HG03432 (cell line): ENCODE data around the gene TEK.
"Not testable (repeated sequence)": the region's sequence is repeated elsewhere in the genome, so short reads cannot be mapped to it uniquely, and the experiment has no call there.

ENCODE experiments used
- ATAC-seq: cut with Tn5 transposase; IDR thresholded peaks from one replicate; pipeline ENCODE4 v1.9.1; 2021; ENCODE audit warnings: mild to moderate bottlenecking, moderate library complexity; ENCODE audit not compliant: unreplicated experiment

Gene TEK

DNA sequence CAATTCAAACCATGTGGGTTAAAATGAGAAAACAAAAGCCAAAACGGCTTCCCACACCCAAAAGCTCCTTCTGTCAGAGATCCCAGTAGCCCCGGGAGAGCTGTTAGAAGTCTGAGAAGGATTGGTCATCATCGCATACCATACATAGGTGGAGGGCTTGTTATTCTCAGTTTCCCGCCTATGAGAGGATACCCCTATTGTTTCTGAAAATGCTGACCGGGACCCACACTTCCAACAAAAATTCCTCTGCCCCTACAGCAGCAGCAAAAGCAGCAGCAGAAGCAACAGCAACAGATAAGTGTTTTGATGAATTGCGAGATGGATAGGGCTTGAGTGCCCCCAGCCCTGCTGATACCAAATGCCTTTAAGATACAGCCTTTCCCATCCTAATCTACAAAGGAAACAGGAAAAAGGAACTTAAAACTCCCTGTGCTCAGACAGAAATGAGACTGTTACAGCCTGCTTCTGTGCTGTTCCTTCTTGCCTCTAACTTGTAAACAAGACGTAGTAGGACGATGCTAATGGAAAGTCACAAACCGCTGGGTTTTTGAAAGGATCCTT lies at the start of gene TEK:
Gene TEK (plus strand): TSS at position 245 of the 561 bp plus-strand sequence. CDS start 366 bp downstream, outside the sequence.
- no peak for ATAC-seq

- no peak for ATAC-seq
Measured at GRCh38 chr9:27059412-27059811, 49.6 kb upstream of the TEK start.

DNA sequence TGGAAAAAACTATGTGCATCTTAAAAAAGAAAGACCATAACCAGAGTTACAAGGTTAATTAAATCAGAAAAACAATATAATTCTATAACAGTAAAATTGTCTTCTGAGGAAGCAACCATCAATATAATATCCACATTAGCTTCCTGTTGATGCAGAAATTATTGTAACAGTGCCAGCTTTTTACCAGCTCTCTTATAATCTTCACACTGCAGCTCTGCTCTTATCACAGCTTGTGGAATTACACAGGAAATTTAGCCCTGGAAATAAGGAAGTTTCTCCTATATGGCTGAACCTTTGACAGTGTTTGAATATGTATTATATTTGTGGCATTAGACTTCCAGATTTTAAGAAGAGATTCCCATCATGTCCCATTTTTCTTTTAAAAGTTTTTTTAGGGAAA lies 49.1 kb upstream of the TEK start:
- ATAC-seq, result no peak

GRCh38 chr9:27065288-27065687 lies 43.7 kb upstream of the TEK start:
- no peak for ATAC-seq

DNA sequence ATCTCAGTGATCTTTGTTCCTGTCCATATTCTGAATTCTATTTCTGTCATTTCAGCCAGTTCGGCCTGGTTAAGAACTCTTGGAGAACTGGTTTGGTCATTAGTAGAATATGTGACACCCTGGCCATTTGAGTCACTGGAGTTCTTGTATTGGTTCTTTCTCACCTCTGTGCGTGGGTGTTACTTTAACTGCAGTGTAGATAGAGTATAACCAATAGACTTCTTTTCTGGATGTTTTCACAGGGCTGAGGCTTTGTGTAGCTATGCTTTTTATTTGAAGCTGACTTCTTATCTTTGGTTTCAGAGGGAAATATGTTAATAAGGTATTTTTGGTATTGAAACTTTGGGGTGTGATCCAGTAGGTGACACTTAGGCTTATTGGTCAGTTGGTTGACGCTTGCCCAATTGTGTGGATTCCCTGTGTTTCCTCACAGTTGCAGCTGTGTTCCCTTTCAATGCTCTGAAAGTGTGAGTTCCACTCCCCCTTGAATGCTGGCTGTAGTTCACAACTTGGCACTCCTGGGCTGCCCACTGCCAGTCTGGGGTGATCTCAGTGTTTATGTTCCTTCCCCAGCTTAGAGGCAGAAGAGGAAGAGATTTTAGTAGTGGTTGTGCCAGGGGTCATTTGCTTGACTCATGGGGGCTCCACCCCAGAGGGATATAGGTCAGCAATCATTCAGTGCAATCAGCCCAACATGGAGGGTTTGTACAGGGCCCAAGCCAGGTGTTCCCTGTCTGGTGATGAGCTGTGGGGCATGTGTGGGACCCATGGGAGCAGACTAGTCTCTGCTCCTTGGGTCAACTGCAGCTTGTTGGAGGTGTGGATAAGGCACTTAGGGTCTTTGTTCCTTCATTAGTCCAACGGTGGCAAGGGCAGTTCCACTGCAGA lies 34.9 kb upstream of the TEK start:
- ATAC-seq, result no peak

- ATAC-seq, result no peak
Measured at GRCh38 chr9:27078685-27079084, 30.3 kb upstream of the TEK start.

DNA sequence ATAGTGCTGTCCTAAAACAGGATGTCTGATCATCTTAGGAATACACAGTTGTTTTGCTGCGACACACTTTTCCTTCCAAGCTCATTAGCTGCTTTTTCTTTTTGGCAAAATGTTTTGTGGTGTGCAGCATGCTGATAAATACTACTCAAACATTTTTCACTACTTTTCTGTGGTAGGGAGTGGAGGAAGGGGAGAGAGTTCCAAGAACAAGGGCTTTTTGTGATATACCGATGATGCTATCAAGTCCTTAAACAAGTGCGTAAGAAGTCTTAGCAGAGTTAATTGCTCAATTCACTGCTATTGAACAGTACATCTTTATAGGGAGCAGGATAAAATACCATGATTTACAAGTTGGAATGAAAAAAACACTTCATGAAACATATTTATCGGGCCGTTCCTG lies 23.6 kb upstream of the TEK start:
- ATAC-seq, result no peak

DNA sequence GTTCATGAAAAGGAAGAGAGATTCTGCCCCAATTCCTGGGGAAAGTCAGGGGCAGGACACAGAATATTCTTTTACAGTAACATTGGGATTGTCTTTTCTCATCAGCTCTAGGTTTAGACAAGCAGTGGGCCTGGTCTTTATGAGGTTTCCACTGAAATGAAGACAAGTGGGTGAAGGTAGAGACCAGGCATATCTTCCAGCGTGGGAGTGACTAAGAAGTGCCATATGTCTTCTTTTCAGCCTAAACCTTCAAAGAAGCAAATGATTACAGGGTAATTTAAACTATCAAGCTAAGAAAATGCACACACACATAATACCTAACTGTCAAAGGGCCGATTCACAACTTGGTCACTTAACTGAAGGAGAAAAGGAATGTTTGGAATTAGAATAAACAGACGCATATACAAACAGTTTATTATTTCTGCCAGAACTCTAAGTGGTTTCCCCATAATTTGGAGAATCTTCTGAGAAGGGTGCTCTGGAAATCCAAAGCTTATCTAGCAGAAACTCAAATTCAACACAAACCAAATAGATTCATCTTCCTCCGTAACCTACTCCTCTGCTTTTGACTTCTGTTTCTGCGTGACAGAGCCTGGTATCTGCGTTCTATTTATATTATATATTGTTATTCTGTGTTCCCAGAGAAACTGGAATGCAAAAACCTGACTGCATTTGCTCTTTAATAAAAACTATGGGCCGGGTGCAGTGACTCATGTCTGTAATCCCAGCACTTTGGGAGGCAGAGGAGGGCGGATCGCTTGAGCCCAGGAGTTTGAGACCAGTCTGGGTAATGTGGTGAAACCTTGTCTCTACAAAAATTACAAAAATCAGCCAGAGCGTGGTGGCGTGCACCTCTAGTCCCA lies 22.0 kb upstream of the TEK start:
- ATAC-seq, result no peak

GRCh38 chr9:27088981-27089380 lies 20.0 kb upstream of the TEK start:
- no peak for ATAC-seq

DNA sequence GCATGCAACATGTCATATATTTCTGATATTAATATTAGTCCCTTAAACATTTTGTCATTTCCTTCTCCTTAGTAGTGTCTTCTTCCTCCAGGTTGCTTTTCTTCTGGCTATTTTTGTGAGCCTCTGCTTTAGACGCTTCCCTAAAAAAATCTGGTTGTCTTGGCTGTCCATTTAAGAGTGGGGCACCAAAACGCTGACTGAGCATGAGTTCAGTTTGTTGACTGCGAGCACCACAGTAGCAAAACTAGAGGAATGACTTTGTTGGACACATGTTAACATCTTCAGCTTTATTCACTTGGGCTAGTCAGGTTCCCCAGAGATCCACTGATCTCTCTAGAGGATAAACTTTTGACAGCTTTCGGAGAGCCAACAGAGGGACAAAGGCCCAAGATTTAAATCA lies 19.3 kb upstream of the TEK start:
- ATAC-seq, result no peak

DNA sequence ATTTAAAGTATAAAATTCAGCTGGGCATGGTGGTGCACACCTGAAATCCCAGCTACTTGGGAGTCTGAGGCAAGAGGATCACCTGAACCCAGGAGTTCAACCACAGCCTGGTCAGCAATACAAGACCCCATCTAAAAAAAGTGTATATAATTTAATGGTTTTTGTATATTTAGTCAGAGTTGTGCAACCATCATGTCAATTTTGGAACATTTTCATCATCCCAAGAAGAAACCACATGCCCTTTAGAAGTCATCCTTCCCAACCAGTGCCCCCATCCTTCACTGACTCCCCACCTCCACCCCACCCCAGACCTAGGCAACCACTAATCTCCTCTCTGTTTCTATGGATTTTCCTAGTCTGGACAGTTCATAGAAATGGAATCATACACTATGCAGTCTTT lies 18.8 kb upstream of the TEK start:
- ATAC-seq, result no peak

- ATAC-seq, result no peak
Measured at GRCh38 chr9:27090711-27091110, 18.3 kb upstream of the TEK start.

- ATAC-seq, result not testable (repeated sequence)
Measured at GRCh38 chr9:27092496-27092895, 16.5 kb upstream of the TEK start.

GRCh38 chr9:27093384-27094067 lies 15.5 kb upstream of the TEK start:
- not testable (repeated sequence) for ATAC-seq

DNA sequence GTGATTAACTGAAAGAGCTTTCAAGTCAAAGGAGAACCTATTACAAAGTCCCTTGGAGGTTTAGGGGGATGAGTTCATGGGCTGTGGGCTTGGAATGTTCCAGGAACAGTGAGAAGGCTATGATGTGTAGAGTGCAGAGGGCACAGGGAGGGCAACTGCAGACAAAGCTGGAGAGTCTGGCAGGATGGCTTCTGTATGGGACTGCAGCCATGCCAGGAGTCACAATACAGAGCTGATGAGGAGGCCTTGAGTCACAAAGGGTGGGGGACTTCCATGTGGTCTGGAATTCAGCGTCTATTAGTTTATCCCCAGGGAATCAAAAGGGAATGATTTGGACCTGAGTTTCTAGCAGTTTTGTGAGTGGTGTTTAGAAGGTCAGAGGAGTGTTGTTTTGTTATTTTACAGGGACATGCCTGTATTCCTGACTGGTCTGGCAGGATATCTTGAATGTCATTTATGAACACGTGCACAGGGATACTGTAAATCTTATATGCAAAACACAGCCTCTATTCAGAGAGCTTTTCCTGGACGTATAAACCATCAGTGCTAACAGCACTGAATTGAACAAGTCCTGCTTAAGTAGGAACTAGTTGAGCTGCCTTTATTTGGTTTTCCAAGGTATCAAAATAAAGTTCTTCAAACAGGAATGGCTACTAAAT lies 14.3 kb upstream of the TEK start:
- ATAC-seq, result no peak

GRCh38 chr9:27107241-27107640 lies 1.8 kb upstream of the TEK start:
- ATAC-seq, result no peak

- ATAC-seq, result no peak
Measured at GRCh38 chr9:27109621-27110020, 596 bp downstream of the TEK start.

GRCh38 chr9:27110181-27110580 lies 1.2 kb downstream of the TEK start:
- no peak for ATAC-seq

GRCh38 chr9:27112235-27112634 lies 3.2 kb downstream of the TEK start:
- no peak for ATAC-seq

GRCh38 chr9:27117489-27118135 lies 8.6 kb downstream of the TEK start:
- ATAC-seq, result no peak
